Activated CD4-positive, alpha-beta T cell treated with anti-CD3 and anti-CD28 coated beads, Interleukin-2, amount 50 U/mL, for 24 hours (primary cell): ENCODE results near the gene FFAR2.
A peak's percentile ranks its signal among the peaks of the same experiment; 100 is the strongest.

Experiments used
- DNase-seq, 2 donors: peaks; one replicate each; pipeline ENCODE4 v3.0.0-alpha.2; 2020; ENCODE audit warnings: low read depth in 1 of 2, low spot score in 1 of 2

FFAR2 gene

GRCh38 chr19:35484252-35485036 lies 36.4 kb downstream of the FFAR2 start:
- DNase-seq, result no peak

GRCh38 chr19:35486268-35486708 lies 38.2 kb downstream of the FFAR2 start:
- DNase-seq, result no peak

- no peak for DNase-seq
These were observed 39.7 kb downstream of the FFAR2 start for GRCh38 chr19:35487656-35488182.

- no peak for DNase-seq
These were observed 40.6 kb downstream of the FFAR2 start for GRCh38 chr19:35488677-35489076.

- DNase-seq, result no peak
These were observed 42.3 kb downstream of the FFAR2 start, which contains the start of gene KRTDAP for GRCh38 chr19:35490364-35490763. TSS of gene KRTDAP (minus strand) at chr19:35490464. CDS start at chr19:35490442, 22 bp downstream.

GRCh38 chr19:35491836-35492360 lies 43.8 kb downstream of the FFAR2 start:
- DNase-seq, result no peak

- DNase-seq, result no peak
These were observed 45.9 kb downstream of the FFAR2 start for GRCh38 chr19:35493971-35494370.

- DNase-seq, result peak; percentile 63 to 74
These were observed 47.3 kb downstream of the FFAR2 start for GRCh38 chr19:35495107-35496064.

GRCh38 chr19:35497406-35497805 lies 49.3 kb downstream of the FFAR2 start:
- no peak for DNase-seq

GRCh38 chr19:35498220-35498619 lies 50.2 kb downstream of the FFAR2 start:
- no peak for DNase-seq

- no peak for DNase-seq
These were observed 51.0 kb downstream of the FFAR2 start for GRCh38 chr19:35498984-35499527.

- no peak for DNase-seq
These were observed 52.6 kb downstream of the FFAR2 start for GRCh38 chr19:35500611-35501010.
